Raji (cell line): ENCODE measurements around the gene MRPS34.

Experiments
- POLR2A ChIP-seq: IDR thresholded peaks from 2 replicates; pipeline ENCODE4 v1.6.1; 2011; ENCODE audit warnings: low read depth, low read length, control low read depth; ENCODE audit not compliant: insufficient read depth

The MRPS34 gene

DNA sequence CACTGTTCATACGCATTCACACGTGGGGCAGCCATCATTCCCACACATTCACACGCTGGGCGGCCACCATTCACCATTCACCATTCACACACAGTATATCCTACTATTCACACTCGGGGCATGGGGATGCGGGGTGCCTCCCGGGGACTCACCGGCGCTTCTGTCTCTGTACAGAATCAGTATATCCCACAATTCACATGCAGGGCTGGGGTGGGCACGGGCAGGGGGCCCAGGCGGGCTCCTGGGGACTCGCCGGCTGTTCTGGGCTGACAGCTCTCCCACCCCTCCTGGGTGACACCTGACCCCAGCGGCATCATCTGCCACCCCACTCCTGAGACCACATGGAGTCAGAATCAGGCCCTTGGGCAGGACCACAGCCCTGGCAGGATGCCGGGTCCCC, 11.2 kb downstream of the MRPS34 start:
- TF ChIP-seq POLR2A, result no peak

DNA sequence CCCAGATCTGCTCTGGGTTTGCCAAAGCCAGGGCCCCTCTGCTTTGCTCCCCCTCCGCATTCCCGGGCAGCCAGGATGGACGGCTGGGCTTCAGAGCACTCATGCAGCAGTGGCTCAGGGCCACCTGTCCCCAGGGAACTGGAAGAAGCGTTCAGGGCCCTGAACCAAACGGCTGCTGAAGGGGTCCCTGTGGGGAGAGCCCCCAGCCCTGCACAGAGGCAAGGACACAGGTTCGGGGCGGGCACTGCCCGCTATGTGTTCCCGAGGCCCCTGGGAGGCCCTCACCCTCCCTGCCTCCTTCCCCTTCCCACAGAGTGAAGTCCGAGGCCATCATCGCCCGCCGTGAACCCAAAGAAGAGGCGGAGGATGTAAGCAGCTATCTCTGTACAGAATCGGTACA, 12.0 kb downstream of the MRPS34 start:
- no peak for TF ChIP-seq POLR2A

GRCh38 chr16:1759511-1759910, 13.4 kb downstream of the MRPS34 start:
- no peak for TF ChIP-seq POLR2A

DNA sequence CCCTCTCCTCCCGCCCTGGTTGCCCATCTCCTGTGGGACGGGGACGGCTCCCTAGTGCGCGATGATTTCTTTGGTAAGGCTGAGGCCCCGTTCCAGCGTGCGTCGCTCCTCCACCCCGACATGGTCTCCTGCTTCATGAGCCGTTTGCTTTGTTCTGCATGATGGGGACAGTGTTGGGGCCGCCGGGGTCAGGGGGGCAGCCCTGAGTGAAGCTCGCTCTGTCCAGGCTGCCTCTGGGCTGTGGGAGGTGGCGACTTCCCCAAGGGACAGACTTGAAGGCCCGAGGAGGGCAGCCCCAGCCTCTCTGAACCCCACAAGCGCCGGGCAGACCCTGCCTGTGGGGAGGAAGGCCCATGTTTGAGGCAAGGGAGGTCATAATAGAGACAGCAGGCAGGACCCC, 14.0 kb downstream of the MRPS34 start:
- TF ChIP-seq POLR2A, result no peak

DNA sequence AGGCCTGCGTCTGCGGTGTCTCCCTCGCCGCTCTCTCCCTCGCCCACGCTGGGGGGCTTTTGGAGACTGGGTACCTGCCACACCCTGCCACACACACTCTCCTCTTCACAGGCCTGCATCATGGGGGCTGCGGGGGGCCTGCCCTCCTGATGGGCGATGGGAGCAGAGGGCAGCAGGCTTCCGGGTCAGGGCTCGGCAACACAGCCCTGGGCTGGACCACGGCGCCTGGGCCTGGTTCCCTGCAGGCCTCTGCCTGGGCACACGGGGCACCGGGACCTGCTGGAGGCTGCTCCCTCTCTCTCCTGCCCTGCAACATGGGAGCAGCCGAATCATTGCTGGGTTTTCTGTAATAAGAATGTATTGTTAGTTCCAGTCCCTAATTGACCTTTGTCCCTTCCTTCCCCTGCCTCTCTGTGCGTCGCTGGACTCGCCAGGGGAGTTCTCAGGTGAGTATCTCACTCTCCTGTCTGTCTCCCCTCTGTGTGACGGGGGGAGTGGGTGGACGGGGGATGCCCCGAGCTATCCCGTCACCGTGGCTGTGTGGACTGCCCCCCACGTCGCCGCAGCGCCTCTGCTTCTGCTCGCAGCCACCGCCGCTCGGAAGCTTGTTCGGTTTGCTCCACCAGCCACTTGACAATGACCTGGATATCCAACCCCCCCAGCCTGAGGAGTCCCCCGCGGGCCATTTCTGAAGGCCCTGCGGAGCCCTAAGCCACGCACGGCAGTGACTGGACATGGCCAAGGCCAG, 15.0 kb downstream of the MRPS34 start:
- TF ChIP-seq POLR2A, result no peak

GRCh38 chr16:1754204-1754603, 18.7 kb downstream of the MRPS34 start:
- no peak for TF ChIP-seq POLR2A

- TF ChIP-seq POLR2A, result no peak
Measured at GRCh38 chr16:1752853-1753252, 20.1 kb downstream of the MRPS34 start.

DNA sequence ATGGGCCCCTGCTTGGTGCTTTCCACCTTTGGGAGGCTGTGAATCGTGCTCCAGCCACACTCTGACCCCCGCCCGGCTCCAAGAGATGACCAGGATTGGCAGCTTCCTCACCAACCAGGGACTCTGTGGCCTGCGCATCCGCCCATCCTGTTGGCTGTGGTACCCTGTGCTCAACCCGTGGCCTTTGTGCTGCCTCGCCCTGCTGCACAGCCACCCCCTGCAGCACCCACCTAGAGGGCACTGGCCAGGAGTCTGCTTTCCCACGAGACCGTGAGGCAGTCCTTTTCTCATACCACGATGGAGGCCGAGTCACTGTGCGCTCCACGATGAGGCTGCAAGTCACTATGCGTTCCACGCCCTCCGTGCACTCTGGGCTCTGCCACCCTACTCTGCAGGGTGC, 21.0 kb downstream of the MRPS34 start:
- no peak for TF ChIP-seq POLR2A

- no peak for TF ChIP-seq POLR2A
Measured at GRCh38 chr16:1749152-1750117, 23.5 kb downstream of the MRPS34 start.

DNA sequence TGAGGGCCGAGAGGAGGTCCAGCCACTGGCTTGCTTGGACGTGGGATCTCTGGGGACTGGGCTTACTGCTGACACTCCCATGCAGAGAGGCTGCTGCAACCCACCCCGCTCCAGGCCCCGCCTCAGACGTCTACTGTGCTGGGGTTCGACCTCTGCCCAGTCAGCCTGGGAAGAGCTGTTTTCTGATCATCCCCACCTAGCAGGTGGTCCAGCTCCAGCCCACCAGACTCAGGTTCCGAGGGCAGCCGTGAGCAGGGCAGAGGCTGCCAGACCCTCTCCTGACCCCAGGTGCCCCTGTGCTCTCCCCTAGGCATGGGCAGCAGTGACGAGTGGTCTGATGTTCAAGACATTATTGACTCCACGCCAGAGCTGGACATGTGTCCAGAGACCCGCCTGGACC, 25.0 kb downstream of the MRPS34 start:
- no peak for TF ChIP-seq POLR2A

GRCh38 chr16:1746693-1747195, 26.2 kb downstream of the MRPS34 start:
- no peak for TF ChIP-seq POLR2A

DNA sequence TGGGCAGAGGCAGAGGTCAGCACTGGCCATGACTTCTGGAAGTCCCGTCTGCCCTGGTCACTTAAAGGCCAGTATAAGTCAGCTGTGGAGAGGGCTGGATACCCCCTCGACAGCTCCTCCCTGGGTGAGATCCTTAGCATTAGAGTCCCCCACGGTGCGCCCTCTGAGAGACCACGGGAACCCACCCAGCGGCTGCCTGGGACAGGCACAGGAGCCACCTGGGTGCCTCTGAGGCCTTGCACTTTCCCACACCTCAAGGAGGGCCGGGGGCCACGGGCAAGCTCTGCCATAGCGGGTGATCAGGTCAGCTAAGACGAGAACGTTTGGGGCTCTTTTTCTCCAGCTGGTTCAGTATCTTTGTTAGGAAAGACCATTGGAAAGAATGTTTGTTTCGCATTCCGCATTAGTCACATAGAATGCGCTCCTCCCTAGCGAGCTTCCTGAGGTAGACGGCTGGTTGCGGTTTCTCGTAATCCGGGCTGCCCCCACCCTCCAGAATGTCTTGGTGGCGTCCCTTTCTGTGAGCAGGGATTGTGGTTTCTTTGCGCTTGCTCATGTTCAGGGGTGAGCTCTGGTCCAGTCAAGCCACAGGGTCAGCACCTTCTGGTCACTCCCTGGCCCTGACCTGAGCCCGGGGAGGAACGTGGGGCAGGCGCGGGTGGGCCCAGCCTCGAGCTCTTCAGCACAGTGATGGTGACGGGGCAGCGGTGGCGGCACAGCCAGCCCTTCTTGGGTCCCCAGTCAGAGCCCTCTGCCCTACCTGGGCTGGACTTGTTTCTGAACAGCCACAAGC, 26.8 kb downstream of the MRPS34 start:
- TF ChIP-seq POLR2A, result no peak

DNA sequence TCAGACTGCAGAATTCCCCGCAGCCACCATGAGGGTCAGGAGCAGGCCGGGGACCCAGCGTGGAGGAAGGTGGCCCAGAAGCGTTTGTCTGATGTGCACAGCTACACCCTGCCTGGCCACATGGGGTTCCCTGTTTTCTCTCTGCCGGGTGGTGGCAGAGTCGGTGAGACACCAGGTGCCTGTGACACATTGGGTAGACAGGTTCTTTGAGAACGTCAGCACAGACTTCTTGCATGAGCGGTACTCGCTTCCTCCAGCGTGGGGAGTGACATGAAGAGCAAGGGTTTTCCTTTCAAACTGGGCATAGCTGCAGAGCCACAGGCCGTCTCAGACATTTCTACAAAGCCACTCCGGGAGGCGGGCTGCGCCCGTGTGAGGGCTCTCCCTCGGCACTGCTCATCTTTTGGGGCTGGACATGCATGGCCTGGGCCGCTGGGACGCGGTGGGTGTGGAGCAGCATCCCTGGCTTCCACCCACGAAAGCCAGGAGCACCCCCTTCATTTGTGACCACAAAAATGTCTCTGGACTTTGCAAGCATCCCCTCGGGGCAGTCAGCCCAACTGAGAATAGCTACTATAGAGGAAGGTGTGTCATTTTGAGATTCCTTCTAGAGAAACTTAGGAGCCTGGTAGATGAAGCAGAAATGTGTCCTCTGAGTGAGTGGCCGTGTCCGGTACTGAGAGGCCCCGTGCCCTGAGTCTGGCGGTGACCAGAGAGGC, 27.6 kb downstream of the MRPS34 start:
- no peak for TF ChIP-seq POLR2A

- TF ChIP-seq POLR2A, result no peak
Measured at GRCh38 chr16:1744338-1744840, 28.5 kb downstream of the MRPS34 start.
